ENCODE measurements around the gene MAP4.

- TF ChIP-seq CTCF (tag by site-specific recombination; IDR thresholded peaks at IDR 0.05) (peak; percentile 35; the same call in 1 of the 2 replicates), ZNF274 (IDR thresholded peaks at IDR 0.05; ENCODE audit: low read length) (no peak), ZNF274 (tag by site-specific recombination; IDR thresholded peaks at IDR 0.05; ENCODE audit: borderline replicate concordance) (no peak), RBAK (tag by site-specific recombination; IDR thresholded peaks at IDR 0.05) (no peak), ZNF416 (tag by site-specific recombination; IDR thresholded peaks at IDR 0.05) (no peak)
Observed at GRCh38 chr3:47849699-47850563, 166.3 kb downstream of the MAP4 start.

Data from HEK293 (cell line).